GM23338 (cell line): Measurements from ENCODE around the gene WFS1. TPM values are rescaled to one million over a fixed set of nuclear protein-coding genes. Genes with fewer than 3 reads are reported as not detected.

Source experiments
- ATAC-seq: fragments of 200-7000 bp; cut with Tn5 transposase; 3 replicates; pipeline ENCODE4 v1.9.1; 2020
- DNase-seq: peaks from one replicate; pipeline ENCODE4 v3.0.0-alpha.2; 2015; ENCODE audit warnings: low spot score
- H2AFZ ChIP-seq: fragments of 200-600 bp; sonication (generic); 2 replicates; pipeline ENCODE4 v1.8.0; 2016; ENCODE audit warnings: antibody characterized with exemption, mild to moderate bottlenecking, moderate library complexity
- H3F3A ChIP-seq: fragments of 200-600 bp; sonication (generic); replicated peaks from 2 replicates; pipeline ENCODE4 v1.8.0; 2017; ENCODE audit warnings: antibody characterized with exemption, mixed run types, low read depth
- H3K27ac ChIP-seq: fragments of 200-600 bp; sonication (generic); 2 replicates; pipeline ENCODE4 v1.6.1; 2016; ENCODE audit warnings: low read depth
- H3K27me3 ChIP-seq: fragments of 200-600 bp; sonication (generic); 2 replicates; pipeline ENCODE4 v1.8.0; 2016; ENCODE audit warnings: mild to moderate bottlenecking, mixed run types, moderate library complexity; ENCODE audit not compliant: insufficient read depth
- H3K36me3 ChIP-seq: fragments of 200-600 bp; sonication (generic); 2 replicates; pipeline ENCODE4 v1.8.0; 2016; ENCODE audit warnings: mild to moderate bottlenecking; ENCODE audit not compliant: insufficient read depth
- H3K4me1 ChIP-seq: fragments of 200-600 bp; sonication (generic); 2 replicates; pipeline ENCODE4 v1.8.0; 2016; ENCODE audit warnings: mild to moderate bottlenecking, moderate library complexity; ENCODE audit not compliant: insufficient read depth
- H3K4me2 ChIP-seq: fragments of 200-600 bp; sonication (generic); 2 replicates; pipeline ENCODE4 v1.7.1; 2017; ENCODE audit warnings: mixed run types
- H3K4me3 ChIP-seq: fragments of 200-600 bp; sonication (generic); 2 replicates; pipeline ENCODE4 v1.6.1; 2016; ENCODE audit warnings: mixed run types
- H3K79me2 ChIP-seq: fragments of 200-600 bp; sonication (generic); replicated peaks from 2 replicates; pipeline ENCODE4 v1.8.0; 2017; ENCODE audit warnings: mild to moderate bottlenecking; ENCODE audit not compliant: insufficient read depth
- H3K9me2 ChIP-seq: fragments of 200-600 bp; sonication (generic); 2 replicates; pipeline ENCODE4 v1.8.0; 2017; ENCODE audit not compliant: insufficient read depth
- H4K20me1 ChIP-seq: fragments of 200-600 bp; sonication (generic); replicated peaks from 2 replicates; pipeline ENCODE4 v1.8.0; 2017; ENCODE audit warnings: mild to moderate bottlenecking; ENCODE audit not compliant: insufficient read depth
- H3K27ac Mint-ChIP-seq: 2 replicates; pipeline ENCODE4 v1.8.0; 2020; ENCODE audit warnings: inconsistent platforms, mild to moderate bottlenecking, moderate library complexity, mixed read lengths
- H3K27me3 Mint-ChIP-seq: 3 replicates; pipeline ENCODE4 v1.8.0; 2022; ENCODE audit warnings: low read depth, mild to moderate bottlenecking, moderate library complexity, mixed read lengths, inconsistent platforms; ENCODE audit not compliant: insufficient read depth, poor library complexity
- H3K36me3 Mint-ChIP-seq: 3 replicates; pipeline ENCODE4 v1.8.0; 2021; ENCODE audit warnings: low read depth, mild to moderate bottlenecking, inconsistent platforms, moderate library complexity, mixed read lengths
- H3K4me1 Mint-ChIP-seq: 3 replicates; pipeline ENCODE4 v1.8.0; 2020; ENCODE audit warnings: mild to moderate bottlenecking, inconsistent platforms, mixed read lengths
- H3K4me3 Mint-ChIP-seq: 3 replicates; pipeline ENCODE4 v1.8.0; 2021; ENCODE audit warnings: moderate library complexity, mild to moderate bottlenecking, inconsistent platforms, mixed read lengths
- H3K9me3 Mint-ChIP-seq: 3 replicates; pipeline ENCODE4 v1.8.0; 2020; ENCODE audit warnings: moderate library complexity, mild to moderate bottlenecking, inconsistent platforms, mixed read lengths
- CREB1 ChIP-seq: fragments of 250-450 bp; sonication (Bioruptor Pico); IDR thresholded peaks from 2 replicates; pipeline ENCODE4 v1.5.0; 2020; ENCODE audit warnings: low read depth, mild to moderate bottlenecking, moderate library complexity
- EZH2 ChIP-seq: fragments of 200-600 bp; sonication (generic); IDR thresholded peaks from one replicate; pipeline ENCODE4 v1.8.0; 2017; ENCODE audit warnings: antibody characterized with exemption, mild to moderate bottlenecking, low read depth; ENCODE audit not compliant: unreplicated experiment
- EZH2phosphoT487 ChIP-seq: fragments of 200-600 bp; sonication (generic); IDR thresholded peaks from one replicate; pipeline ENCODE4 v1.8.1; 2018; ENCODE audit warnings: antibody characterized with exemption; ENCODE audit not compliant: unreplicated experiment
- JUNB ChIP-seq: IDR thresholded peaks from one replicate; pipeline ENCODE4 v1.6.1; 2016; ENCODE audit warnings: antibody characterized with exemption; ENCODE audit not compliant: unreplicated experiment
- NANOG ChIP-seq: IDR thresholded peaks from 2 replicates; pipeline ENCODE4 v1.6.1; 2016; ENCODE audit warnings: antibody characterized with exemption, borderline replicate concordance
- POLR2AphosphoS5 ChIP-seq: IDR thresholded peaks from 2 replicates; pipeline ENCODE4 v1.6.1; 2016; ENCODE audit warnings: antibody characterized with exemption, low read depth
- REST ChIP-seq: IDR thresholded peaks from one replicate; pipeline ENCODE4 v1.6.1; 2018; ENCODE audit warnings: antibody characterized with exemption; ENCODE audit not compliant: unreplicated experiment
- STAT1 ChIP-seq: IDR thresholded peaks from one replicate; pipeline ENCODE4 v1.6.1; 2016; ENCODE audit warnings: antibody characterized with exemption; ENCODE audit not compliant: unreplicated experiment
- ZNF114 ChIP-seq: fragments of 250-450 bp; sonication (Bioruptor Pico); IDR thresholded peaks from 2 replicates; pipeline ENCODE4 v1.5.0; 2020; ENCODE audit warnings: mild to moderate bottlenecking, moderate library complexity
- ZNF331 ChIP-seq: fragments of 250-450 bp; sonication (Bioruptor Pico); IDR thresholded peaks from 2 replicates; pipeline ENCODE4 v1.5.0; 2020; ENCODE audit warnings: low read depth, mild to moderate bottlenecking, moderate library complexity
- polyA plus RNA-seq: library from polyadenylated mRNA; unstranded; fragments of >200 nt; fragmentation: Nextera tagmentation; extraction: Ambion mirVana; gene quantifications from 2 replicates; pipeline ENCODE4 v1.2.1, GENCODE V29; 2016
- total RNA-seq: library from RNA; depleted of rRNA; stranded (reverse); fragments of >200 nt; shearing (Covaris generic); gene quantifications from 2 replicates; pipeline ENCODE4 v1.2.3, GENCODE V29; 2014
- TF ChIP-seq, protein P1 (sequence below): fragments of 250-450 bp; sonication (Bioruptor Pico); IDR thresholded peaks from 2 replicates; pipeline ENCODE4 v1.5.0; 2020; ENCODE audit warnings: mild to moderate bottlenecking, moderate library complexity
- TF ChIP-seq, protein P2 (sequence below): IDR thresholded peaks from 2 replicates; pipeline ENCODE4 v1.6.1; 2016; ENCODE audit warnings: antibody characterized with exemption
- TF ChIP-seq, protein P3 (sequence below), 2 experiments: fragments of 200-600 bp in 1 of 2; sonication (generic) in 1 of 2; conservative IDR thresholded peaks; 2 replicates each; pipeline versions ENCODE4 v1.5.1 to v1.6.1; 2016 to 2017; ENCODE audit warnings: antibody characterized with exemption in 2 of 2, low read depth in 2 of 2, mild to moderate bottlenecking in 2 of 2, moderate library complexity in 1 of 2

The WFS1 gene
- total and polyA plus RNA-seq, 2 experiments from 2014 or later: 24.7 to 45.4 TPM

DNA sequence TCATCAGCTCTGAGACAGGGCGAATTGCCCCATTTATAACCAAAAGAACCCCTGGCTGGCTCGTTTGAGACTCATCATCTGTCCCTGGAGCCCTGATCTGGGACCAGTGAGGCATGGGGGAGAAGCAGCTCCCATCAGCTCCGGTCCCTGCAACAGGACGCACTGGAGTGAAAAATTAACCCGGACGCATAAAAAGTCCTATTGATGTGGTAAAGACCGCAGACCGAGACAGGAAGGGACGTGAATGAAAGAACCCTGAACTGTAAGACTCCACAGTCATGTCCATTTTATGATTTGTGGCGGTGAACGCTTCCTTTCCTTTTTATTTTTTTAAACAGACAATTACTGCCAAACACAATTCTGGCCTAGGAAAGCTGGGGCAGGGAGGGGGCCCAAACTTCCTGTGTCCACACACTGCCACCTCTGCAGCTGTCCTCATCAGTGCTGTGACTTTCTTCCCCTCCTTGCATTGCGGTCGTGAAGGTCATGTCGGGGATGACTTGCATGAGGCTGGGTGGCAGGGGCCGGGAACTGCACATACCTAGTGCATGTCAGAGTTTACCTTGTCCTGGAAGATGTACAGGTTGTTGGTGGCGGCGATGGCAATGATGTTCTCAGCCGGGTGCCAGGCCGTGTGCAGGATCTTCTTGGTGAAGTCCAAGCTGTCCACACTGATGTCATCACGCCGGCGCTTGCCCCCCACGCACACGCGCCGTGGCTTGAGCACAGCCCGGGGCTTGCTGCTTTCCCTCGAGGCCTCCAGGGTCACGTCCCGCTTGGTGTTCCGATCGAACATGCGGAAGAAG lies 53.3 kb downstream of the WFS1 start:
- Histone ChIP-seq H2AFZ (no peak overlapping the region), H3K36me3 (no peaks in the 10 kb centered on the region), H3K27ac (no peak overlapping the region), H3K9me2 (no peaks in the 10 kb centered on the region), H3K27me3 (no peaks in the 10 kb centered on the region), H3F3A (no peaks in the 10 kb centered on the region), H3K4me2 (no peak overlapping the region), H4K20me1 (no peaks in the 10 kb centered on the region), H3K4me1 (no peaks in the 10 kb centered on the region), H3K79me2 (no peaks in the 10 kb centered on the region), H3K4me3 (no peak overlapping the region)
- Mint-ChIP-seq H3K27me3 (peaks cover 11% of the 10 kb centered on the region), H3K36me3 (no peaks in the 10 kb centered on the region), H3K4me3 (no peak overlapping the region), H3K27ac (no peak overlapping the region), H3K4me1 (peaks cover 6% of the 10 kb centered on the region; the same call in 2 of the 3 replicates), H3K9me3 (peaks cover 5% of the 10 kb centered on the region; the same call in 2 of the 3 replicates)
- no peak for DNase-seq
- TF ChIP-seq ZNF114: no peak
- no peak for TF ChIP-seq ZNF331 (CRISPR knock-in tag)
- no peak for TF ChIP-seq JUNB
- no peak for TF ChIP-seq EZH2
- TF ChIP-seq REST: no peak
- TF ChIP-seq, protein P1, sequence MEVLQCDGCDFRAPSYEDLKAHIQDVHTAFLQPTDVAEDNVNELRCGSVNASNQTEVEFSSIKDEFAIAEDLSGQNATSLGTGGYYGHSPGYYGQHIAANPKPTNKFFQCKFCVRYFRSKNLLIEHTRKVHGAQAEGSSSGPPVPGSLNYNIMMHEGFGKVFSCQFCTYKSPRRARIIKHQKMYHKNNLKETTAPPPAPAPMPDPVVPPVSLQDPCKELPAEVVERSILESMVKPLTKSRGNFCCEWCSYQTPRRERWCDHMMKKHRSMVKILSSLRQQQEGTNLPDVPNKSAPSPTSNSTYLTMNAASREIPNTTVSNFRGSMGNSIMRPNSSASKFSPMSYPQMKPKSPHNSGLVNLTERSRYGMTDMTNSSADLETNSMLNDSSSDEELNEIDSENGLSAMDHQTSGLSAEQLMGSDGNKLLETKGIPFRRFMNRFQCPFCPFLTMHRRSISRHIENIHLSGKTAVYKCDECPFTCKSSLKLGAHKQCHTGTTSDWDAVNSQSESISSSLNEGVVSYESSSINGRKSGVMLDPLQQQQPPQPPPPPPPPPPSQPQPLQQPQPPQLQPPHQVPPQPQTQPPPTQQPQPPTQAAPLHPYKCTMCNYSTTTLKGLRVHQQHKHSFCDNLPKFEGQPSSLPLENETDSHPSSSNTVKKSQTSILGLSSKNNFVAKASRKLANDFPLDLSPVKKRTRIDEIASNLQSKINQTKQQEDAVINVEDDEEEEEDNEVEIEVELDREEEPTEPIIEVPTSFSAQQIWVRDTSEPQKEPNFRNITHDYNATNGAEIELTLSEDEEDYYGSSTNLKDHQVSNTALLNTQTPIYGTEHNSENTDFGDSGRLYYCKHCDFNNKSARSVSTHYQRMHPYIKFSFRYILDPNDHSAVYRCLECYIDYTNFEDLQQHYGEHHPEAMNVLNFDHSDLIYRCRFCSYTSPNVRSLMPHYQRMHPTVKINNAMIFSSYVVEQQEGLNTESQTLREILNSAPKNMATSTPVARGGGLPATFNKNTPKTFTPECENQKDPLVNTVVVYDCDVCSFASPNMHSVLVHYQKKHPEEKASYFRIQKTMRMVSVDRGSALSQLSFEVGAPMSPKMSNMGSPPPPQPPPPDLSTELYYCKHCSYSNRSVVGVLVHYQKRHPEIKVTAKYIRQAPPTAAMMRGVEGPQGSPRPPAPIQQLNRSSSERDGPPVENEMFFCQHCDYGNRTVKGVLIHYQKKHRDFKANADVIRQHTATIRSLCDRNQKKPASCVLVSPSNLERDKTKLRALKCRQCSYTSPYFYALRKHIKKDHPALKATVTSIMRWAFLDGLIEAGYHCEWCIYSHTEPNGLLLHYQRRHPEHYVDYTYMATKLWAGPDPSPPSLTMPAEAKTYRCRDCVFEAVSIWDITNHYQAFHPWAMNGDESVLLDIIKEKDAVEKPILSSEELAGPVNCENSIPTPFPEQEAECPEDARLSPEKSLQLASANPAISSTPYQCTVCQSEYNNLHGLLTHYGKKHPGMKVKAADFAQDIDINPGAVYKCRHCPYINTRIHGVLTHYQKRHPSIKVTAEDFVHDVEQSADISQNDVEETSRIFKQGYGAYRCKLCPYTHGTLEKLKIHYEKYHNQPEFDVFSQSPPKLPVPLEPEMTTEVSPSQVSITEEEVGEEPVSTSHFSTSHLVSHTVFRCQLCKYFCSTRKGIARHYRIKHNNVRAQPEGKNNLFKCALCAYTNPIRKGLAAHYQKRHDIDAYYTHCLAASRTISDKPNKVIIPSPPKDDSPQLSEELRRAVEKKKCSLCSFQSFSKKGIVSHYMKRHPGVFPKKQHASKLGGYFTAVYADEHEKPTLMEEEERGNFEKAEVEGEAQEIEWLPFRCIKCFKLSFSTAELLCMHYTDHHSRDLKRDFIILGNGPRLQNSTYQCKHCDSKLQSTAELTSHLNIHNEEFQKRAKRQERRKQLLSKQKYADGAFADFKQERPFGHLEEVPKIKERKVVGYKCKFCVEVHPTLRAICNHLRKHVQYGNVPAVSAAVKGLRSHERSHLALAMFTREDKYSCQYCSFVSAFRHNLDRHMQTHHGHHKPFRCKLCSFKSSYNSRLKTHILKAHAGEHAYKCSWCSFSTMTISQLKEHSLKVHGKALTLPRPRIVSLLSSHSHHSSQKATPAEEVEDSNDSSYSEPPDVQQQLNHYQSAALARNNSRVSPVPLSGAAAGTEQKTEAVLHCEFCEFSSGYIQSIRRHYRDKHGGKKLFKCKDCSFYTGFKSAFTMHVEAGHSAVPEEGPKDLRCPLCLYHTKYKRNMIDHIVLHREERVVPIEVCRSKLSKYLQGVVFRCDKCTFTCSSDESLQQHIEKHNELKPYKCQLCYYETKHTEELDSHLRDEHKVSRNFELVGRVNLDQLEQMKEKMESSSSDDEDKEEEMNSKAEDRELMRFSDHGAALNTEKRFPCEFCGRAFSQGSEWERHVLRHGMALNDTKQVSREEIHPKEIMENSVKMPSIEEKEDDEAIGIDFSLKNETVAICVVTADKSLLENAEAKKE (CRISPR knock-in tag): no peak
- TF ChIP-seq, protein P2, sequence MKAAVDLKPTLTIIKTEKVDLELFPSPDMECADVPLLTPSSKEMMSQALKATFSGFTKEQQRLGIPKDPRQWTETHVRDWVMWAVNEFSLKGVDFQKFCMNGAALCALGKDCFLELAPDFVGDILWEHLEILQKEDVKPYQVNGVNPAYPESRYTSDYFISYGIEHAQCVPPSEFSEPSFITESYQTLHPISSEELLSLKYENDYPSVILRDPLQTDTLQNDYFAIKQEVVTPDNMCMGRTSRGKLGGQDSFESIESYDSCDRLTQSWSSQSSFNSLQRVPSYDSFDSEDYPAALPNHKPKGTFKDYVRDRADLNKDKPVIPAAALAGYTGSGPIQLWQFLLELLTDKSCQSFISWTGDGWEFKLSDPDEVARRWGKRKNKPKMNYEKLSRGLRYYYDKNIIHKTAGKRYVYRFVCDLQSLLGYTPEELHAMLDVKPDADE: no peak
- TF ChIP-seq EZH2phosphoT487: no peak
- TF ChIP-seq CREB1 (CRISPR knock-in tag): no peak
- TF ChIP-seq, protein P3, sequence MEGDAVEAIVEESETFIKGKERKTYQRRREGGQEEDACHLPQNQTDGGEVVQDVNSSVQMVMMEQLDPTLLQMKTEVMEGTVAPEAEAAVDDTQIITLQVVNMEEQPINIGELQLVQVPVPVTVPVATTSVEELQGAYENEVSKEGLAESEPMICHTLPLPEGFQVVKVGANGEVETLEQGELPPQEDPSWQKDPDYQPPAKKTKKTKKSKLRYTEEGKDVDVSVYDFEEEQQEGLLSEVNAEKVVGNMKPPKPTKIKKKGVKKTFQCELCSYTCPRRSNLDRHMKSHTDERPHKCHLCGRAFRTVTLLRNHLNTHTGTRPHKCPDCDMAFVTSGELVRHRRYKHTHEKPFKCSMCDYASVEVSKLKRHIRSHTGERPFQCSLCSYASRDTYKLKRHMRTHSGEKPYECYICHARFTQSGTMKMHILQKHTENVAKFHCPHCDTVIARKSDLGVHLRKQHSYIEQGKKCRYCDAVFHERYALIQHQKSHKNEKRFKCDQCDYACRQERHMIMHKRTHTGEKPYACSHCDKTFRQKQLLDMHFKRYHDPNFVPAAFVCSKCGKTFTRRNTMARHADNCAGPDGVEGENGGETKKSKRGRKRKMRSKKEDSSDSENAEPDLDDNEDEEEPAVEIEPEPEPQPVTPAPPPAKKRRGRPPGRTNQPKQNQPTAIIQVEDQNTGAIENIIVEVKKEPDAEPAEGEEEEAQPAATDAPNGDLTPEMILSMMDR (conservative IDR thresholded peaks at IDR 0.05; ENCODE audit: low read depth in 2 of 2): no peak
- no peak for TF ChIP-seq NANOG
- no peak for TF ChIP-seq POLR2AphosphoS5
- TF ChIP-seq STAT1: no peak
- no peak for ATAC-seq
